GM12872 (cell line): ENCODE results near the gene TPSAB1.
A peak's percentile ranks its signal among the peaks of the same experiment; 100 is the strongest.
"Not testable (repeated sequence)": the region's sequence is repeated elsewhere in the genome, so short reads cannot be mapped to it uniquely, and the experiment has no call there.

Source experiments
- TF ChIP-seq, protein P1 (sequence below): IDR thresholded peaks from 3 replicates; pipeline ENCODE4 v1.5.1; 2011; ENCODE audit warnings: low read depth, mild to moderate bottlenecking, low read length, moderate library complexity; ENCODE audit not compliant: insufficient read depth

Gene TPSAB1

DNA sequence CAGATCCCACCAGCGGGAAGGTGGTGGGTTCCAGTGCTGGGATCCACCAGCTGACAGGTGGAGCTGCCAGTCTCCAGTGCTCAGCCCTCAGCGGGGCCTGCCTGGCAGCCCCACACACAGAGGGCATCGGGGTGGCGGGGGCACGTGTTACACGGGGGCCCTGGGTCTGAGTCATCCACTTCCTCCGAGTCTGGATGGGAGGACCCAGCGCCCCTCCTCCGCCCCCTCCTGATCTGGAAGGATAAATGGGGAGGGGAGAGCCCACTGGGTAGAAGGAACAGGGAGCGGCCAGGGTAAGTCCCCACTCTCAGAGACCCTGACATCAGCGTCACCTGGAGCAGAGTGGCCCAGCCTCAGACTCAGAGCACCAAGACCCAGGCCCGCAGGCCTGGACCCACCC is at the start of gene TPSAB1:
Gene TPSAB1, plus strand, starts transcription at position 270 of the 400 bp plus-strand sequence. CDS start 234 bp downstream, outside the sequence.
- TF ChIP-seq, protein P1, sequence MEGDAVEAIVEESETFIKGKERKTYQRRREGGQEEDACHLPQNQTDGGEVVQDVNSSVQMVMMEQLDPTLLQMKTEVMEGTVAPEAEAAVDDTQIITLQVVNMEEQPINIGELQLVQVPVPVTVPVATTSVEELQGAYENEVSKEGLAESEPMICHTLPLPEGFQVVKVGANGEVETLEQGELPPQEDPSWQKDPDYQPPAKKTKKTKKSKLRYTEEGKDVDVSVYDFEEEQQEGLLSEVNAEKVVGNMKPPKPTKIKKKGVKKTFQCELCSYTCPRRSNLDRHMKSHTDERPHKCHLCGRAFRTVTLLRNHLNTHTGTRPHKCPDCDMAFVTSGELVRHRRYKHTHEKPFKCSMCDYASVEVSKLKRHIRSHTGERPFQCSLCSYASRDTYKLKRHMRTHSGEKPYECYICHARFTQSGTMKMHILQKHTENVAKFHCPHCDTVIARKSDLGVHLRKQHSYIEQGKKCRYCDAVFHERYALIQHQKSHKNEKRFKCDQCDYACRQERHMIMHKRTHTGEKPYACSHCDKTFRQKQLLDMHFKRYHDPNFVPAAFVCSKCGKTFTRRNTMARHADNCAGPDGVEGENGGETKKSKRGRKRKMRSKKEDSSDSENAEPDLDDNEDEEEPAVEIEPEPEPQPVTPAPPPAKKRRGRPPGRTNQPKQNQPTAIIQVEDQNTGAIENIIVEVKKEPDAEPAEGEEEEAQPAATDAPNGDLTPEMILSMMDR = not testable (repeated sequence)

DNA sequence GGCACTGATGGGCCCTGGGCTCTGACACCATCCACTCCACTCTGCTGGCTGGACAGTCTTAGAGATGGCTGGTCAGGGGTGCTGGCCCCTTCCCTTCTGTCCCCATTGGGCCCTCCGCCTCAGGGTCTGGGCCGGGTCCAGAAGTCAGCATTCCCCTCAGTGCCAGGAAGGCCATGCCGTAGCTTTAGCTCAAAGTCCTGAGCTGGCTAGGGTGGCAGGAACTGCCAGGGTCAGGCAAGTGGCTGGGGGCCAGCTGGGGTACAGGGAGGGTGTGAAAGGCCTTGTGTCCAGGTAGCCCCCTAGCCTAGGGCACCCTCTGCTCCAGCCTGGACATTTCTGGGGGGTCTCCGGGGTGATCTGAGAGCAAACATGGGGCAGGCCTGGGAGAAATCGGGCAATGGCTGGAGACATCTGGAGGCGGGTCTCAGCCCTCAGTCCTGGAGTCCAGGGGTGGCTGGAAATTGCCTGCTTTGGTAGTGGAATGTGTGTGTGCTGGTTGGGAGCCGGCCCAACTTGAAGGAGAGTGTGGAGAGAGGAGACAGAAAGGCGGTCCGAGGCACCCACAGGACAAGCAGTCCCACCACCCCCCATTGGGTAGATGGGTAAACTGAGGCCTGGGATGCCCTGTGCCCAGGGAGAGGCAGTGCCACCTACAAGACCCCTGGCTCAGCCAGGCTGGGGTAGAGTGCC is 48.0 kb upstream of the TPSAB1 start:
- TF ChIP-seq, protein P1 = no peak

DNA sequence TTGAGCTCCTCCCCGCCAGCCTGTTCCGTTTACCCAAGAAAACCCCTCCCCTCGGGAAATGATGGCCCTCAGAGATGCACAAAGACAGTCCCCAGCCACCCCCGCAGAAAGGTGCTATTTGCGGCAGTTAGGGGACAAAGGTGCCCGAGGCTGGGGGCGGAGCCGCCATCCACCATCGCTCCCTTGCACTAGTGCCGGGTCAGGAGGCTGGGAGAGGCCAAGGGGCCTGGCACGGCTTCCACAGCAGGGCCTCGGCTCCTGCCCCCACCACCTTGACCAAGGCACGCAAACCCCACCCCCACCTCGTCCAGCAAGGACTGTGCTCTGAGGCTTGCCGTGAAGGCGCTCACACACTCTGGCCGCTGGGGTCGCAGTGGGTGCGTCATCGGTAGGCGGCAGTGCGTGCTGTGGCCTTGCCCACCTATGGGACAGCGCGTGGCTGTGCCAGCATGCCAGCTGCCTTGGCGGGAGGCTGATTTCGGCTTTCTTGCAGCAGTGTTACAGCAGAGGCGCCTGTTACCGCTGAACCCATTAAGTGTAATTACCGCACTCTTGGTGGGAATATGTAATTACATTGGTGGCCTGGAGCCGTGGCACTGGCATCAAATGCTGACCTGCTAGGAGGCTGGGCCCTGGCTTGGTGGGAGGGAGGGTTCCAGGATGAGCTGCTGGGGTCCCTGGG is 47.2 kb upstream of the TPSAB1 start:
- TF ChIP-seq, protein P1 = no peak

DNA sequence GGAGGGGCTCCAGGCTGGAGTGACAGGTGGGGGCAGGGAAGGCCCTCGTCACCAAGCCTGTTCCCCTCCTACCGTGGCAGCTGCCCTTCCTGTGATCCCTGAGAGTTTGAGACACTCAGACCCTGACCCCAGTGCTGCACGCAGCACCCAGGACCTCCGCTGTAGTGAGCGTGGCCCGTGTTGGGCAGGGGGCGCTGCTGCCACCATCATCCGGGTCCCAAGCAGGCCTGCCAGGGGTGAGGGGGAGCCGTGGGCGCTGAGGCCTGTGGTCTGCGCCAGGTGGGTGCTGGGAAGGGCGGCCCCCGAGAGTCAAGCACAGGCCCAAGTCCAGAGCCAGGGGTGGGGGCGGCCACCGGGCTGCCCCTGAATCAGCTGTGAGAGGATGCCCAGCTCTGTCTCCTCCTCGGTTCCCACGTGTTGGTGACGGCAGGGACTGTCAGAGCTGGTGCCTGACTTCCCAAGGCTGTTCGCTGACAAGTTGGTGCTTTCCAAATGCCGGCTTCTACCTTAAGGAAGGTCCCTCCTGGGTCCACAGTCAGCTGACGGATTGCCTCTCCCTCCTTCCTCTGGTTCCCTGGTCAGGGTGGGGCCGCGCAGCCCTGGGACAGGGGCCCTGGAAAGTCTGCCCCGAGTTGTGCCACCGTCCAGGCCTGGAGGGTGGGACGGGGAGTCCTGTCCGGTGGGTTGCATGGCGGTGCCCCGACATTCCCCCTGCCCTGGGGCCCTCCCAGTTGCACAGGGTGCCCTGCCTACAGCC is 46.5 kb upstream of the TPSAB1 start:
- TF ChIP-seq, protein P1 = no peak

DNA sequence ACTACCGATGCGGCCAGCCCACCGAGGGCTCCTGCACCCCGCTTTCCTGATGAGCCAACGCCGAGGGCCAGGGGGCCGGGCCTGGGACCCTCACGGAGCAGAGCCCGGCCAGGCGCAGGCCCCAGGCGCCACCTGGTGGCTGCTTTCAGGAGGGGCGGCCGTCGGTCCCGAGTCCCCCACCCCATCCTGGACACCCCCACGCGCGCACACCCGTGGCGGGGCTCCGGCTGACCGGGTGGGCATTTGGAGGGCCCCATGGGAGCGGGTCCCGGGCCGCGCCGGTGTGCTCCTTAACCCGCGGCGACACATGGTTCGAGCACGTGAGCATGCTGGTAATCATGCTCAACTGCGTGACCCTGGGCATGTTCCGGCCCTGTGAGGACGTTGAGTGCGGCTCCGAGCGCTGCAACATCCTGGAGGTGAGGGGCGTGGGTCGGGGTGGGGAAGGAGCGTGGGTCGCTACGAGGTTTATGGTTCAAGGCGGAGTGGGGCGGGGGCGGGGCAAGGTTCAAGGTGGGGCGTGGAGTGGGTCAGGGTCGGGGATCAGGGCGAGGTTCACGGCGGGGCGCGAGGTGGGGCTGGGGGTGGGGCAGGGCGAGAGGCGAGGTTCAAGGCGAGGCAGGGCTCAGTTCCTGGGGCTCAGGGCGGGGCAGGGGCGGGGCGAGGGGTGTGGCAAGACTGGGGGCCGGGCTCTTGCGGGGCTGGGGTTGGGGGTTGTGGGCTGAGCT is 45.7 kb upstream of the TPSAB1 start:
- TF ChIP-seq, protein P1 = peak; percentile 52

DNA sequence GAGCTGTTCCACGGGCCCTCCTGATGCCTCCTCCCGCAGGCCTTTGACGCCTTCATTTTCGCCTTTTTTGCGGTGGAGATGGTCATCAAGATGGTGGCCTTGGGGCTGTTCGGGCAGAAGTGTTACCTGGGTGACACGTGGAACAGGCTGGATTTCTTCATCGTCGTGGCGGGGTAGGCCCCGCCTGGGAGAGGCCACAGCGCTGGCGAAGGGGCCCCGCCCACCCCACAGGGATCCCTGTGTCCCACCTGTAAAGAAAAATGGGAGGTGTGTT is 45.2 kb upstream of the TPSAB1 start:
- TF ChIP-seq, protein P1 = no peak

DNA sequence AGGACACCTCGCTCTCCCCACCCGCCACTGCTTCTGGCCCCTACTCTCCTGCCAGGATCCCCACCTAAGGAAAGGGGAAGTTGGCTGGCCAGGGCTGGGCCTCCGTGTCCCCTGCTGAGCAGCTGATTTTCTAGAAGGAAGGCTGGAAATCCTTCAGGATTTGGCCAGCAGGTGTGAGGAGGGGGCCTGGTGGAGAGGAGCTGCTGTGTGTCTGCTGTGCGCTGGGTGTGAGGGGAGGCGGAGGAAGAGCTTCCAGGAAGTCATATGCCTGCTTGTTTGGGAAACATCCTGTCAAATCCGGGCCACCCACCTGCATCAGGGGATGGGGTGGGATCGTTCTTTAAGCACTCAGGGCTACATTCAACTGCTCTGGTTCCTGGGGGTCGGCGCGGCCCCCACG is 44.0 kb upstream of the TPSAB1 start:
- TF ChIP-seq, protein P1 = no peak
